ENCODE measurements around the gene DLGAP1.

DLGAP1 gene

DNA sequence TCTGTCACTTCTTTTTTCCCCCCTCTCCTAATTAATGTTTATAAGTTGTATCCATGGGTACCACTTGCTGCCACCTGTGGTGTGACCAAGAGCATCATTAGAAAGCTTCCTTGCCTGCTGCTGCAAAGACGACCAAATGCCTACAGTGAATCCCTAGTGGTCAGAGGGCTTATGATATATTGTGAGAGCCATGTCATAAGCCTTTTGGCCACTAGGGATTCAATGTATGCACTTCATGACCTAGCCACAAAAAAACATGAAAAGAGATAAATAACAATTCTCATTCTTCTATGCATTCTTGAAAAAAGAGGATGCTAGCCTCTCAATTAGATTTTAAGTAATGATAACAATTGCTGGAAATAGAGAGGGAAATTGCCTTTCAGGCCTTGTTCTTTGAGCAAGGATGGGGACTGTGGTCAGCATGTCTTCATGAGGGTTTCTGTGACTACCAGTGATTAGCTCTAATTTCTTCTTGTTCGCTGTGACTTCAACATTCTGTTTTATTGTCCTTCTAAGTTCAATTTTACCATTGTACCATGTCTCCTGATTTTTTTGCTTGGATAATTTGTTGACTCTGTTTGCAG, 569.8 kb downstream of the DLGAP1 start:
- no peak for DNase-seq

DNA sequence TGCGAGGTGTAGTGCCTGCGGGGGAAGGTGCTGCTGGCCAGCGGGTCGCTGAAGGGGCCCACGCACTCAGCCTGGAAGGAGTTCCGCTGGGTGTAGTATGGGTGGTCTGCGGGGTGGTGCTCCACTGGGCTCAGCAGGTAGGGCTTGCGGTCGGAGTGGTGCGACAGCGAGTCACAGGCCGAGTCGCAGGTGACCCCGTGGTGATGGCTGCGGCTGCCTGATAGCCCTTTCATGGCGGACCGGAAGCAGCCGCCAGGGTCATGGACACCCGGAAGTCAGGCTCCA, 575.3 kb downstream of the DLGAP1 start:
- no peak for DNase-seq

DNA sequence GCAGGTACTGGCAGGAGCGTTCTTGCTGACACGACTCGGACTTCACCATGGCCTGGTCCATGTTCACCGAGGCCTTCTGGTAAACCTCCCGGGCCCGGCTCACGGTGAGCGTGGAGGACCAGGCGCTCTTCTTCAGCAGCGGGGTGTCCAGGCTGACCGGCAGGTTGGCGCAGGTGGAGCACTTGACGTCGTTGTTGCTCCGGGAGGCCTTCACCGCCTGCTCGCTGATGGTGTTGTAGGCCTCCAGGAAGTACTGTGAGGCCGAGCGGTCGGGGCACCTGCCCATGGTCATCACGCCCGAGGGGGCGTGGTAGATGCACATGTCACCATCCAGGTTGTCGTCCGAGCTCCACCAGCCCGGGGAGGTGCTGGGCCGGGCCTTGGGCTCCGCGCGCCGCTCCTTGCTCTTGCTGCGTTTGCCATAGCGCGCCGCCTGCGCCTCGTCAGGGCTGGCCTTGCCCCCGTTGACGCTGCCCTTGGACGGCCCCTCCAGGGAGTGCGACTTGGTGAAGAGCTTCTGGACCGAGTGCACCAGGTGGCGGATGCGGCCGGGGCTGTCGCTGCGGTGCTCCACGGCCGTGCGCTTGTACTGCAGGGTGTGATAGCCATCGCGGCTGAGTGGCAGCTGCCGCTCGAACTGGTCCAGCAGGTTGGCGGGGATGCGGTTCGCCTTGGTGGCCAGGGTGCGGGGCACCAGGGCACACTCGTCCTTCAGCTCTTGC, 575.8 kb downstream of the DLGAP1 start:
- DNase-seq: no peak

DNA sequence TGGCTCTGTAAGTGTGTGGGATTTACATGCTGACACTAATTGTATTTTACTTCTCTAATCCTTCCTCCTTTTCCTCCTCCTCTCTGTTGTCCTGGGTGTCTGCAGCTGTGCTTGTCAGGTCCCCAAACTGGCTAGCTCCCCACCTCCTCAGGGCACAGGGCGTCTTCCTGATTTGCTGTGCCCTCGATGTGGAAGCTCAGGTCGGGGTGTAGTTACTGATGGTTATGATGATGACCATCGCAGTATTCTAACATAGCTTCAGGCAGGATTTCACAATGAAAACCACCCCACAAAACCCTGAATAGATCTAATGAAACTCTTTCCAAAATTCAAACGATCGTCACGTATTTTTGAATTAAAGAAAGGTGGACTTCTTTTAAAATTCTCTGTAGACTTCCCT, 576.7 kb downstream of the DLGAP1 start:
- no peak for DNase-seq

DNA sequence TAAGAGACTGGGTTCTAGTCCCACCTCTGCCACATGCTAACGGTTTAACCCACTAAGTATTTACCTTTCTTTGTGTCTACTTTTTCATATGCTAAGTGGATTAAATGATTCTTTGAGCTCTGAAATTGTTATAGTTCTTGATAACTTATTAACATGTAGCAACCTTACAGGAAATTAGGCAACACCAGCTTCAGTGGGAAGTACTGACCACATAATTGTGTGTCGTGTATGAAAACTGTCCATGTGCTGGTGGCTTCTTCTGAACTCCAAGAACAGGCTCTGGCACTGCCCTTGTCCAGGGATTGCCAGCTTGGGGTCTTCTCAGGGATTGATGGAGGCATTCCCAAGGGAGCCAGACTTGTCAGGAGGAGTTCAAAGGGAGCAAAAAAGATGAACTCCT, 577.4 kb downstream of the DLGAP1 start:
- DNase-seq: no peak

DNA sequence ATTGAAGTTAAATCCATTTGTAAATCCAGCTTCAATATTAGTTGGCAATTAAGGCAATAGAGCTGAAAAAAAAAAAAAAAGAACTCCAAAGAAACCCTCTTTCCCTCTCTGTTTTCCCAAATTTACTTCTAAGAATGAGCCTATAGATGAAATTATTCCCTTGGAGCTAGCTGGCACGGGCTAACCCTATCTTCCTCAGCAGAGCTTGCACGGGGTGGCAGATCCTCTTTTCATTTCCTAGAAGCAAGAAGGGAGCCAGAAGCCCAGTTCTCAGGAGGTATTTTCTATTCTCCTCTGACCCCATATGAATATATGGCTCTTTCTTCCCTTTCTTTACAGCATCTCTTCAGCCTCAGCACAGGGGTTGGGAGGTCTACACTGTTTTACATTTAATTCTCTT, 579.1 kb downstream of the DLGAP1 start:
- DNase-seq: no peak

DNA sequence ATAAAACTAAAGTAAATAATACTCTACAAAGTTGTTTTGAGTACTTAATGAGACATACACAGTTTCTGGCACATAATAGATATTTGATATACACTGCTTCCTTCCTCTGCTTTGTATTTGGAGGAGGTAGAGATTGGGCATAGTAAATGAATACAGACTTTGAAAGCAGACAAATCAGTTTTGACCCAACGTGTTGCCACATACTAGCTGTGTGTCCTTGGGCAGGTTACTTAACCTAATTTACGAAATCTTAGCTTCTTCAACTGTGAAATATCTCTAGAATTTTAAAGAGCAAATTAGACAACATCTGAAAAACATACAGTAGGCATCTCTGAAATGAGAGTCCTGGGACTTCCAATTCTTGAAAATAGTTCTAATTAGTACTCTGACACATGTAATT, 579.7 kb downstream of the DLGAP1 start:
- DNase-seq: no peak

DNA sequence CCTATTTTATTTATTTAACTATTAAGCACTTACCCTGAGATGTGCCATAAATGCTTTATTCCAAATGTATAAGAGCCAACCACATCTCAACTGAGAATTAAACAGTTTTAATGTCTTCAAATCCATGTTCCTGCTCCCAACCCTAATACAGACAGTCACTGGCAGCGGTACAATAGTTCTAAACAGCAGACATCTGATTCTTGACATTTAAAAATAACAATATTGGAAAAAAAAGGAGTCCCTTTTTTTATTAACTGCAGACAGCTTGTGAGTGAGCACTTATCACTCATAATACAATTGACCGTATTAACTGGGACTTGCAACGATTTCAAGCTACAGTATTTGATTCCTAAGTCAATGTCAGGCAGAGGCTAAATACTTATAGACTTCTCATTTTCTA, 580.5 kb downstream of the DLGAP1 start:
- no peak for DNase-seq

DNA sequence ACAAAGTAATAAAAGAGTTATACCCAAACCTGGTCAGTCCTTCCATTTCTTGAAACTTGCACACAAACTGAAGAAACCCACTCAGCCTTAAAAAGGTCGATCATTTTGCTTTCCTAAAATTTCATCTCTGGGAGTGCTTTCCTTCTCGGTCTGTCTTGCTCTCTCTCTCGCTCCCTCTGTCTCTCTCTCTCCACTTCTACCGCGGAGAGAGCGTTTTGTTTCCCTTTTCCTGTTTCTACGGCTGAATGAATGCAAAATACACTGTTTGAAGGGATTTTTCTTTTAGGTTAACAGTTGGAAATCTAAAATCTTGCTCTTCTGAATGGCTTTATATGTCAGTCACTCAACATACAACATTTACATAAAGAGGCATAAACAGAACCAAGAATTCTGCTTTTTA, 581.0 kb downstream of the DLGAP1 start:
- no peak for DNase-seq

DNA sequence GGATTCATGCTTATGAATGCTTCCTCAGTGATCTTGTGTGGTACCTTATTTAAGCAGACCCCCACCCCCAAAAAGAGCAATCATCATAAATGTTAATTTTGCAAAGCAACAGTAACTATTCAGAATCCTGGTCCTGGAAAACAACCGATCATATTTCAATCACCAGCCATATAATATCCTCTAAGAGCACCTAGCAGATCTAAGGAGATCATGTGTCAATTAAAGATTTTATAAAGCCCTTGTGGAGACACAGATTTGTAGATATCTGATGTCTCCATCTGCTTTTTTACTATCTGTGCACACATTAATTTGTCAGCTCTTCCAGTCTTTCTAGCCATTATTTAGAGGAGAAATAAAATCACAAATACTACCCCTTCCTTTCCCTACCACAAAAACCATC, 581.4 kb downstream of the DLGAP1 start:
- DNase-seq: no peak

DNA sequence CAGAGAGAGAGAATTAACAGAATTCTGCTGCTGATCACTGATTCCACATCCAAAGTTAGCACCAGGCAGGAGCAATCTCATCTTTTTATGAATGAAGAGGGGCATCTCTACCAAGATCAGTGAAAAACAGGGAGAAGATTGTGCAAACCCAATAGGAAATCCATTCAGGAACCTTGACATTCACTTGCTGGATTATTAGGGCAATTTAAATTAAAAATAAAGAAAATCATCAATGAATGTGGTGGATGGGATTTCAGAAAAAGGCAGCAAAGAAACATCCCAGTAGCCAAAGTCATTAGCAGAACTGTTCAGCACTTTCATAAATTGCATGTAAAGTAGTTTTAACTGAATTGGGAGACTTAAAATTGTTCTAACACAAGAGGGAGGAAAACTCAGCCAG, 581.9 kb downstream of the DLGAP1 start:
- no peak for DNase-seq

DNA sequence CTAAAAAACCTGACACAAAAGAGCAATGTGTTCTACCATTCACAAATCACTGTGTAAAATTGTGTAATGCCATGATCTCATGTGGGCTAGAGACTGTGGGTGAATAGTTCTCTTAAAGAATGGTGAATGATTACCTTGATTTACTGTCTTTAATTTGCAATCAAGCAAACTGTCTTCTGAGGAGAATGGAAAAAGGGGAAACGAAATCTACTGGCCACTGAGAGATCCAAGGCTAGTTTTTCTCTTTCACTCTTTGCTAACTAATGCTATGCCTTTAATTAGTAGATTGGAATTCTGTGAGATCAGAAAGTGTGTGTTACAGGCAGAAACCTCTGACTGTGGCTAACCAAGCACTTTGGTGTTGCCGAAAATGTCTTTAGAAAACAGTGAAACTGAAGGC, 582.5 kb downstream of the DLGAP1 start:
- no peak for DNase-seq

DNA sequence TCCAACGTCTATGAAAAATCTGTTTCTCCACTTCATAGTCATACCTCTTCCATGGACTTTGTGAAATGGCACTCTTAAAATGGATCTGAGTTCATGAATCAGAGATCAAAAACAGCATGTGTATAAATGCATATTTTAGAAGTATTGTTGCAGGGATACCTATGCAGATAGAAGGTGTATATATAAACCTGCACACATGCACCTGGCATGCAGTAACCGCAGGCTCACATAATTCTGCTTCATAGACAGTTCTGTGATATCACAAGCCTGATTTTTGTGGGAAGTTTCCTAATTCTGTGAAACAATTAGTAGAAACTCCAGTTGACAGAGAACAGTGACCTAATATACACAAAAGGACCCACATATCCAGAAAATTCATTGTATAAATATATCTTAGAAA, 583.4 kb downstream of the DLGAP1 start:
- no peak for DNase-seq

DNA sequence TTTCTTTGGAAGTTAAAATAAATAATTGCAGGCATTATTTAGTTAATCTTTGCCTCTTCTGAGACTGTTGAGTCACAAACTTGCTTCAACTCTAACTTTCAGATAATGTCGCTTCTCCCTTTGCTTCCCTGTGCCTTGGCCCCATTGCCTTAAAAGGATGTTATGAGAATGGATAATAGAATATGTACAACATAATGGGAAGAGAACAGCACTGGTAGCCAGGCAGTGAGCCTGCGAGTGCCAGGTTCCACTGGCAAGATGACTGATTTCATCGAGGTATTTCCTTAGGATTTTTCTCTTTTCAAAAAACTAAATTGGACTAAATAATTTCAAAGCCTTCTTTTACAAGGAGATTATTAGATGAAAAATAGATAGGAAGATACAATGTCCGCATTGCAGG, 584.2 kb downstream of the DLGAP1 start:
- no peak for DNase-seq

DNA sequence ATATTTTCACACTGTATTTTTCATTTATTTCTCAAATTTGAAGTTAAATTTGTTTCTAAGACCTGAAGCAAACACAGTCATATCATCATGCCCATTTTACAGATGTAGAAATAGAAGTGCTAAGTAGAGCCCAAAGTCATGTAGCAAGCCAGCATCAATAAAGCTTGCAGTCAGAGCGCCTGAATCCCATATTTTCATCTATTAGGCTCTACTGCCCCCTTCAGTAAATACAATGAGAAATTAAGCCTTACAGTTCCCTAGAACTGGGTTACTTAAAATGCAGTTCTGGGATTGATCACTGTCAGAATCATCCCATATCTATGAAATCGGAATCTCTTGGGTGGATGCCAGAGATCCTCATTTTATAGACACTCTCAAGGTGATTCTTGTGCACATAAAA, 585.3 kb downstream of the DLGAP1 start:
- no peak for DNase-seq

DNA sequence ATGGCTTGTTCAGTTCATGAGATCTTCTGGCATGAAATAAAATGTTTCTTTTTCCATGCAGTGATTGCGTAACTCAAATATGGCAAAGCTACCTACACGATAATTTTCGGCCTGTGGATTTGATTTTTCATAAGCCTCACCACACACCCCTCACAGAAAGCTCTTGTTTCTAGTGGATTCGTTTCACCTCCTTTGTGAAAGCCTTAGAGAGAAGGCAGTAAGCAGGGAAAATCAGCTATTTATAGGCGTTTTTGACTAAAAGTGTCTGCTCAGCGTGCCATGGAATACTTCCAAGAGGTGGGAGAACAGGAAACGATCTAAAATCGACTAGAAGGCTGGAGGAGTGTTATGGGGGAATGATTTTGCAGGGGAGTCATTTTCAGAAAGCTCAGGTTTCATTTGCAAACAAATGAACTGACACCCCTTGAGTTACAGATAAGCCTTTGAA, 587.2 kb downstream of the DLGAP1 start:
- DNase-seq: no peak

DNA sequence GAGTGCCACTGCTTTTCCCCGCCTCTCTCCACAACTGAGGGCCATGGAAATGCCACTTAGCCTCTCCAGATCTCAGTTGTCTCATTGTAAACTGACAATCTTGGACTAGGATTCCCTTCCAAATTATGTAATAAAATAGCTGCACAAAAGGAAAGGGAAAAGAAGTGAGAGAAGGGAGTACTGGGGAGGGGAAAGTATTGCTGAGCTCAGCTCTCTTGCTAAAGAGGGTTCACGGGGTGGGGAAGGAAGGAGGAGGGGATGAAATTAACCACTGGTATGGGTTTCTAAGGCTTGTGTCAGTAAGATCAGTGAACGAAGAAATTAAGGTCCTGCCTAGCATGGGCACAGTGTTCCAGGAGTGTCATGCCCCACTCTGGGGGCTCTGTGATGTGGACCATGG, 587.9 kb downstream of the DLGAP1 start:
- DNase-seq: no peak

DNA sequence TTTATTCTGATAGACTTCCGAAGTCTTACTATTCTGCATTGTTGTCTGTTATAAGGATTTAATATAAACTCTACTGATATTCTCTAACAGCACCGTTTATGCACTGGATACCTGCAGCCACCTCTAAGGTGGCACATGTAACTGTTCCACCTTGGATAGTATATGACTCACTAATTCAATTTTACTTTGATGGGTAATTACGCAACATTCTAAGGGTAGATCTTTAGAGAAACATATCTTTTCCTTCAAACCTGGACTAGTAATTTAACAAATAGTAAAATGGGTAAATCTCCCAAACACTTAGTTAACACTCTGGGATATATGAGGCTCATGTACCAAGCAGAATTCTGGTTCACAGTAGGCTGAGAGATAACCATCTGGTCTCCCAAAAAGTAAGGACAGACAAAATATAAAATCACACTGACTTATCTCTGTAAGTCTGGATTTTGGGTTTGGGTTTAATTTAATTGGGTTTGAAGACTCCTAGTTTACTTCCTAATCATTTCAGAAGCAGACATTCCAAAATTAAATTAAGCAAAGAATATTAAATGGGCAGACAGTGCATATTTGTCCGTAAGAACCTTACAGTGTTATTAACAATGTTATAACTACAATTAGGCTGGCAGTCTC, 590.3 kb downstream of the DLGAP1 start:
- no peak for DNase-seq

DNA sequence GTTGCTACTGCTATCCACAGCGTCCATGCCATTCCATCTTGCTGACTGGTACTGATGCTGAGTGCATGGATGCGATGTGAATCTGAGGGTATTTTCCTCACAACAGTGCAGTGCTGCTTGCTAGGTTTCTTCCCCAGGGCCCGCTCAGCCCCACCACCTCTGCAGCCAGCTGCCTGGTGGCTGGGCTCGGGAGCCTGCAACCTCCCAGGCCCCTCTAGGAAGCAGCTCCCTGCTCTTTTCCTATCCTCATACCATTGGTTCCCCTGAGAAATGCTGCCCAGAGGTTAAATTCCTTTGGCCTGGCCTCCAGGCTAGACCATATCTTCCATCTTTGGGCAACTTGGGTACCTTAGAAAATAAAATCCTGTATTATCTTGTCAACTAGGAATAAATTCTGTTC, 591.5 kb downstream of the DLGAP1 start:
- no peak for DNase-seq

DNA sequence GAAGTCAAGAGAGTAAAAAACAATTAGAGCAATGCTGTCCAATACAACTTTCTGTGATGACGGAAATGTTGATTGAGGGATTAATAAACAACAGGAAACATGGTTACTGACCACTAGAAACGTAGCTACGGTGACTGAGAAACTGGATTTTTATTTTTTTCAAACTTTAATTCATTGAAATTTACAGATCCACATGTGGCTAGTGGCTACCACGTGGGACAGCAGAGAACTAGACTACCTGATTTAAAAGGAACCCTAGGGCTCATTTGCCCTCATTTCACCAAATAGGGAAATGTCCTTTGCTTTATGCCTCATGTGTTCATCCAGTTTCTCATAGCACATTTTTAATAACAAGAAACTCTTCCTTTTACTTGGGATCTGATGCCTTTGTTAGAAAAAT, 592.1 kb downstream of the DLGAP1 start:
- no peak for DNase-seq

DNA sequence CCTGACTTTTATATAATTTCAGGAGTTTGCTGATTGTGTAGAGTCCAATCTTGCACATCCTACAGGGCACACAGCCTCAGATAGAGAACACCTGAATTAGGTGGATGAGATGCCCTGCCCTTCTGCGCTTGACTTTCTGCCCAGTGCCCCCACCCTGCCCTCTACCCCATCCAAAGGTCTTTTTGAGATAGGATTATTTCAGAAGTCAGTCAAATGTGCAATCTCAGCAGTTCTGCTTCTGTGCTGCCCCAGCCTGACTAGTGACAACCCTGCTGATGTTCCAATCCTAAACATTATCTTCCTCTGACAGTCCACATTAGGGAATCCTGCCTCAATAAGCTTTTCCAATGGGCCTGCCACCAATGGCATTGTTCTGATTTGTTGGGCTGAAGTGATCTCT, 593.6 kb downstream of the DLGAP1 start:
- no peak for DNase-seq

DNA sequence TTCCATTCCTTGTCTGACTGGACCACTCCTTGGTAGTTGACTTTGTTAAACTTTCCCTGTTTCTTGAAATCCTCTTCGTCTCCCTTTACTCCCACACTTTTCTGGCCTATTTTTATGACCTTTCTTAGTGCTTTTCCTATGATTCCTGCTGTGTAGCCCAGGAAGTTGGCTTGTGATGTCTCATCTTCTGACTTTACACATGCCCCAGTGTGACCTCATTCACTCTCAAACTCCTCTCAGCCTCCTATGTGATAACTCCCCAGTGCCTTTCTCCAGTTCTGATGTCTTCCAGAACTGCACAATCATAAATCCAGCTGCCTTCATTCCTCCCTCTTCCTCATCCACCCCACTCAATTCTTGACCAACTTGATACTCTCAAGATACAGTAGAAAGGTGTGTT, 597.6 kb downstream of the DLGAP1 start:
- DNase-seq: no peak

DNA sequence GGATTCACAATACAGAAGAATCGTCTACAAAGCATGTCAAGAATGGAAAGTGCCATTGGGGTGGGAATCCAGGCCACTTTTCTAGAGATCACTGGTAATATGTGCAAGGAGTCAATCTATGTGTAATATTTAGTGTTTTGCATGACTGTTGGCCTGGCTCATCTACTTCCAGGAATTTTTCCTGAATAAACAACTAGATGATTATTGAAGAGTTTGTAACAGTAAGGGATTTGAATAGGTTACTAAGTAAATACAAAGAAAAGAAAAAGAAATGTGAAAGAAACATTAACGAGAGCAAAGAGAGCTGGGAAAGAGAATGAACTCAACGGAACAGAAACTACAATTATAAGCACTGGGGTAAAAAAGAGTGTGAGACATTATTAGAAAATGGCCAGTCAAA, 599.1 kb downstream of the DLGAP1 start:
- no peak for DNase-seq

DNA sequence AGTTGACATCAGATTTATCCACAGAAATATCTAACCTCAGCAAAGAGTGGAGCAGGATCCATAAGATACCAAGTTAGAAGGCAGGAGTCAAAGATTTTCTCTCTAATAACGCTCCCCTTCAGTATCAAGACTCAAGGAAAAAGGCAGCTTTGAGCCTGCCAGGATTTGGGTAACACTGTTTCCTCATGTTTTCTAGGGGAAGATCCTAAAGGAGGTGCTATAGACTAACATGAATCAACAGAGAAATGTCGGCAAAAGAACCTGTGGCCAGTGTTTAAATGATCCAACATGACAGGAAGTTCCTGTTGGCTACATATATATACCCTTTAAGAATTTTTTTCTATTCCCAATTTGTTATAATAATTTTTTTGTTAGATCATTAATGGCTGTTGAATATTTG, 602.8 kb downstream of the DLGAP1 start:
- no peak for DNase-seq

DNA sequence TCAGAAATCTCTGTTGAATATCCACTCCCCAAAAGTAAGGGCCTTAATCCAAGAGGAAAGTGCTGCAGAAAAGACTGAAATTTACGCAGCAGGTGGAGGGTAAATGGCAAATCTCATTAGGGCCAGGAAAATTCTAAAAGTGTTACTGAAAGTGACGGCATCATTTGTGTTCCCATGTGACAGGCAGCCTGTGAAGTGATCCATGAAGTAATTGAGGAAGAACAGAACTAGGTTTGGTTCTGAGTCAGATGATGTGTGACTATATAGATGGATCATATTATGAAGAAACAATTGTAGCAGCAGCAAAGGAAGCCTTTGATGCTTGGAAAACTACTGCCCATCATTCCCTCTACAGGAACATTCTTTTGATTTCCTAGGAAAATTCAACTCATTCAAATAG, 603.9 kb downstream of the DLGAP1 start:
- no peak for DNase-seq

Measured in islet precursor cell (in vitro differentiated cells).